HepG2 (cell line): Measurements from ENCODE around the gene TMEM219. TPM values are rescaled to one million over a fixed set of nuclear protein-coding genes. Genes with fewer than 3 reads are reported as not detected.

Experiments
- BRD4 ChIP-seq: sonication (generic); formaldehyde crosslinking; IDR thresholded peaks from 2 replicates; pipeline ENCODE4 v1.4.0; 2020; ENCODE audit warnings: missing genetic modification reagents
- CC2D1A ChIP-seq: sonication (generic); formaldehyde crosslinking; IDR thresholded peaks from 2 replicates; pipeline ENCODE4 v1.8.1; 2023; ENCODE audit warnings: mild to moderate bottlenecking, missing genetic modification reagents
- CENPX ChIP-seq: sonication (generic); formaldehyde crosslinking; IDR thresholded peaks from 2 replicates; pipeline ENCODE4 v1.9.0; 2021; ENCODE audit warnings: mild to moderate bottlenecking, missing genetic modification reagents, moderate library complexity
- ETS1 ChIP-seq: sonication (generic); formaldehyde crosslinking; IDR thresholded peaks from 2 replicates; pipeline ENCODE4 v1.4.0; 2020; ENCODE audit warnings: missing genetic modification reagents
- FOXK2 ChIP-seq: fragments of 450-650 bp; IDR thresholded peaks from 2 replicates; pipeline ENCODE4 v1.6.1; 2016
- HDAC1 ChIP-seq: sonication (generic); formaldehyde crosslinking; IDR thresholded peaks from 2 replicates; pipeline ENCODE4 v1.5.1; 2020; ENCODE audit warnings: mild to moderate bottlenecking, missing genetic modification reagents
- HMG20A ChIP-seq: IDR thresholded peaks from 2 replicates; pipeline ENCODE4 v1.6.1; 2016; ENCODE audit warnings: borderline replicate concordance
- ISX ChIP-seq: sonication (generic); formaldehyde crosslinking; conservative IDR thresholded peaks from 2 replicates; pipeline ENCODE4 v1.5.0; 2020; ENCODE audit warnings: missing genetic modification reagents
- MED1 ChIP-seq: sonication (generic); formaldehyde crosslinking; IDR thresholded peaks from 2 replicates; pipeline ENCODE4 v1.4.0; 2020; ENCODE audit warnings: missing genetic modification reagents
- PAXIP1 ChIP-seq: sonication (generic); formaldehyde crosslinking; conservative IDR thresholded peaks from 2 replicates; pipeline ENCODE4 v1.4.0; 2020; ENCODE audit warnings: mild to moderate bottlenecking, missing genetic modification reagents, moderate library complexity
- PLRG1 ChIP-seq: fragments of 450-650 bp; conservative IDR thresholded peaks from 2 replicates; pipeline ENCODE4 v1.6.1; 2016
- PRMT3 ChIP-seq: sonication (generic); formaldehyde crosslinking; IDR thresholded peaks from 2 replicates; pipeline ENCODE4 v1.8.1; 2022; ENCODE audit warnings: low read depth, mild to moderate bottlenecking, moderate library complexity, missing genetic modification reagents, borderline replicate concordance
- RORA ChIP-seq: sonication (generic); formaldehyde crosslinking; IDR thresholded peaks from 2 replicates; pipeline ENCODE4 v1.5.0; 2020; ENCODE audit warnings: mild to moderate bottlenecking, missing genetic modification reagents, moderate library complexity
- RXRB ChIP-seq: IDR thresholded peaks from 2 replicates; pipeline ENCODE4 v1.6.1; 2016; ENCODE audit warnings: borderline replicate concordance, missing genetic modification reagents, missing compliant biosample characterization
- SALL2 ChIP-seq: sonication (generic); formaldehyde crosslinking; IDR thresholded peaks from 2 replicates; pipeline ENCODE4 v1.8.1; 2023; ENCODE audit warnings: mild to moderate bottlenecking, missing genetic modification reagents, inconsistent platforms
- SAP130 ChIP-seq: IDR thresholded peaks from 2 replicates; pipeline ENCODE4 v1.6.1; 2016; ENCODE audit warnings: low read depth
- SNRNP70 ChIP-seq: fragments of 200-400 bp; formaldehyde crosslinking; IDR thresholded peaks from 2 replicates; pipeline ENCODE4 v1.6.1; 2017; ENCODE audit warnings: mild to moderate bottlenecking, low read depth, low read length, moderate library complexity
- TGIF2 ChIP-seq: IDR thresholded peaks from 2 replicates; pipeline ENCODE4 v1.6.1; 2016; ENCODE audit warnings: control low read depth, missing compliant biosample characterization
- ZFYVE20 ChIP-seq: sonication (generic); formaldehyde crosslinking; IDR thresholded peaks from 2 replicates; pipeline ENCODE4 v1.8.0; 2023; ENCODE audit warnings: low read depth, mild to moderate bottlenecking, moderate library complexity, missing genetic modification reagents, borderline replicate concordance
- ZNF276 ChIP-seq: sonication (generic); formaldehyde crosslinking; IDR thresholded peaks from 2 replicates; pipeline ENCODE4 v1.4.0; 2020; ENCODE audit warnings: mild to moderate bottlenecking, low read depth, missing genetic modification reagents
- ZNF317 ChIP-seq: sonication (generic); formaldehyde crosslinking; IDR thresholded peaks from 2 replicates; pipeline ENCODE4 v1.5.0; 2020; ENCODE audit warnings: mild to moderate bottlenecking, missing genetic modification reagents
- ZNF737 ChIP-seq: sonication (generic); formaldehyde crosslinking; IDR thresholded peaks from 2 replicates; pipeline ENCODE4 v1.5.0; 2020; ENCODE audit warnings: missing genetic modification reagents, mild to moderate bottlenecking, borderline replicate concordance
- ZNF781 ChIP-seq: sonication (generic); formaldehyde crosslinking; IDR thresholded peaks from 2 replicates; pipeline ENCODE4 v1.5.1; 2020; ENCODE audit warnings: borderline replicate concordance, mild to moderate bottlenecking, missing genetic modification reagents; ENCODE audit errors: not compliant biosample characterization
- polyA plus RNA-seq, 8 experiments: library from polyadenylated mRNA; depleted of rRNA in 3 of 8; stranded (reverse) in 7 of 8; unstranded in 1 of 8; fragments of >200 nt; fragmentation: Illumina TruSeq in 4 of 8; extraction: Trizol in 4 of 8; gene quantifications; 2 replicates each; pipeline versions ENCODE4 v1.2.1 to v1.2.3, GENCODE V29; 2011 to 2016; ENCODE audit warnings: low read depth in 4 of 8, missing spikeins in 1 of 8, mixed read lengths in 1 of 8; ENCODE audit not compliant: insufficient read depth in 1 of 8
- total RNA-seq, 5 experiments: library from RNA; depleted of rRNA; stranded (reverse); fragments of >200 nt; fragmentation: Illumina TruSeq; extraction: Trizol; gene quantifications; 2 replicates each; pipeline ENCODE4 v1.2.3, GENCODE V29; 2016; ENCODE audit warnings: low read depth in 1 of 5

The TMEM219 gene
- total and polyA plus RNA-seq, 2 of the 13 experiments (the other 11 are each of a cell fraction or from before 2014, with no cell fraction given), result 105 to 115 TPM

- no peak for TF ChIP-seq PLRG1
- TF ChIP-seq TGIF2, result peak; percentile 95
- no peak; the same call in 1 of the 2 replicates for TF ChIP-seq MED1 (CRISPR knock-in tag)
- no peak for TF ChIP-seq RXRB (CRISPR knock-in tag)
- peak; percentile 67; the same call in 1 of the 2 replicates for TF ChIP-seq BRD4 (CRISPR knock-in tag)
- no peak for TF ChIP-seq HMG20A (CRISPR knock-in tag)
- no peak for TF ChIP-seq ZNF276 (CRISPR knock-in tag)
- no peak for TF ChIP-seq ETS1
- TF ChIP-seq ZNF781, result peak; percentile 94
- TF ChIP-seq ISX (CRISPR knock-in tag), result peak; percentile 87; the same call in 1 of the 2 replicates
- TF ChIP-seq SALL2, result no peak; the same call in 1 of the 2 replicates
- TF ChIP-seq PRMT3 (CRISPR knock-in tag), result no peak; the same call in 1 of the 2 replicates
- peak; percentile 24; the same call in 1 of the 2 replicates for TF ChIP-seq HDAC1
- no peak for TF ChIP-seq ZFYVE20 (CRISPR knock-in tag)
- peak; percentile 90 for TF ChIP-seq RORA (CRISPR knock-in tag)
- TF ChIP-seq ZNF317 (CRISPR knock-in tag), result no peak
- no peak for TF ChIP-seq CC2D1A (CRISPR knock-in tag)
- TF ChIP-seq ZNF737 (CRISPR knock-in tag), result peak; percentile 95; the same call in 1 of the 2 replicates
- TF ChIP-seq CENPX (CRISPR knock-in tag), result no peak
- TF ChIP-seq FOXK2, result no peak
- TF ChIP-seq SAP130 (CRISPR knock-in tag), result peak; percentile 61
- no peak for TF ChIP-seq SNRNP70
- no peak; the same call in 1 of the 2 replicates for TF ChIP-seq PAXIP1
These were observed 33.5 kb downstream of the TMEM219 start, which contains the start of gene HIRIP3 (continued) for GRCh38 chr16:29995324-29995910.
